IMR-90 (cell line): Measurements from ENCODE around the gene HDAC10. TPM values are rescaled to one million over a fixed set of nuclear protein-coding genes. Genes with fewer than 3 reads are reported as not detected.
"Not testable (repeated sequence)": the region's sequence is repeated elsewhere in the genome, so short reads cannot be mapped to it uniquely, and the experiment has no call there.

Experiments used
- ATAC-seq: fragments of 200-7000 bp; cut with Tn5 transposase; 2 replicates; pipeline ENCODE4 v1.9.1; 2020; ENCODE audit warnings: low read depth, mild to moderate bottlenecking, moderate library complexity
- BruUV-seq: library from RNA; stranded (reverse); fragments of 400-500 nt; replicated peaks from 2 replicates; lab custom pipeline; 2021; lab: Mats Ljungman, UMichigan
- CTCF ChIA-PET: fragments of 300-600 bp; formaldehyde crosslinking; extraction: SDS; loops from one replicate; lab custom pipeline; 2021; ENCODE audit warnings: antibody characterized with exemption; lab: Yijun Ruan, JAX
- POLR2A ChIA-PET: fragments of 300-600 bp; sonication (Branson Sonifier 250); formaldehyde crosslinking; loops from one replicate; lab custom pipeline; 2022; ENCODE audit warnings: antibody characterized with exemption; ENCODE audit not compliant: unreplicated experiment; lab: Charles Lee
- DNase-seq: peaks from one replicate; pipeline ENCODE4 v3.0.0; 2013
- H2AFZ ChIP-seq: replicated peaks from 2 replicates; pipeline ENCODE3; 2013; ENCODE audit warnings: low read length, mild to moderate bottlenecking; ENCODE audit not compliant: poor library complexity
- H2AK5ac ChIP-seq: 2 replicates; pipeline ENCODE4 v1.6.1; 2013; ENCODE audit warnings: low read depth, low read length, inconsistent platforms
- H2AK9ac ChIP-seq: replicated peaks from 2 replicates; pipeline ENCODE3; 2013; ENCODE audit warnings: mild to moderate bottlenecking, low read depth, low read length, moderate library complexity; ENCODE audit not compliant: poor library complexity
- H2BK120ac ChIP-seq: 2 replicates; pipeline ENCODE4 v1.6.1; 2013; ENCODE audit warnings: low read depth, low read length, inconsistent platforms
- H2BK15ac ChIP-seq: 3 replicates; pipeline ENCODE4 v1.6.1; 2013; ENCODE audit warnings: low read depth, low read length, inconsistent platforms
- H2BK20ac ChIP-seq: 2 replicates; pipeline ENCODE4 v1.6.1; 2013; ENCODE audit warnings: low read depth, mild to moderate bottlenecking, inconsistent platforms, low read length, moderate library complexity
- H2BK5ac ChIP-seq: 2 replicates; pipeline ENCODE4 v1.6.1; 2013; ENCODE audit warnings: mild to moderate bottlenecking, low read depth, low read length, inconsistent platforms; ENCODE audit not compliant: poor library complexity, severe bottlenecking
- H3K14ac ChIP-seq: replicated peaks from 2 replicates; pipeline ENCODE4 v1.6.1; 2013; ENCODE audit warnings: low read depth, low read length, inconsistent platforms
- H3K18ac ChIP-seq: 2 replicates; pipeline ENCODE4 v1.6.1; 2013; ENCODE audit warnings: low read depth, low read length, control low read depth
- H3K23ac ChIP-seq: 2 replicates; pipeline ENCODE4 v1.6.1; 2013; ENCODE audit warnings: low read depth, low read length, inconsistent platforms
- H3K27ac ChIP-seq: 2 replicates; pipeline ENCODE4 v1.5.1; 2013; ENCODE audit warnings: mild to moderate bottlenecking, control low read depth, low read length; ENCODE audit not compliant: insufficient read depth
- H3K27me3 ChIP-seq: 2 replicates; pipeline ENCODE4 v1.6.1; 2013; ENCODE audit warnings: low read length; ENCODE audit not compliant: control insufficient read depth, insufficient read depth
- H3K36me3 ChIP-seq: 2 replicates; pipeline ENCODE4 v1.6.1; 2013; ENCODE audit warnings: low read length, mixed read lengths; ENCODE audit not compliant: control insufficient read depth, insufficient read depth
- H3K4ac ChIP-seq: 2 replicates; pipeline ENCODE4 v1.6.1; 2013; ENCODE audit warnings: low read depth, low read length, inconsistent platforms
- H3K4me1 ChIP-seq: 2 replicates; pipeline ENCODE4 v1.6.1; 2013; ENCODE audit warnings: low read length, mixed read lengths; ENCODE audit not compliant: control insufficient read depth, insufficient read depth
- H3K4me2 ChIP-seq: 2 replicates; pipeline ENCODE4 v1.6.1; 2013; ENCODE audit warnings: low read depth, mild to moderate bottlenecking, control low read depth, low read length, moderate library complexity
- H3K4me3 ChIP-seq: 2 replicates; pipeline ENCODE4 v1.5.1; 2013; ENCODE audit warnings: low read depth, mild to moderate bottlenecking, control low read depth, low read length, moderate library complexity; ENCODE audit not compliant: insufficient read depth
- H3K56ac ChIP-seq: 2 replicates; pipeline ENCODE4 v1.6.1; 2013; ENCODE audit warnings: low read length, inconsistent platforms; ENCODE audit not compliant: insufficient read depth; ENCODE audit errors: extremely low read depth
- H3K79me1 ChIP-seq, 2 experiments: 2 replicates each; pipeline ENCODE4 v1.6.1; 2013; ENCODE audit warnings: low read length in 2 of 2, inconsistent platforms in 1 of 2, low read depth in 1 of 2
- H3K9ac ChIP-seq: 2 replicates; pipeline ENCODE4 v1.6.1; 2013; ENCODE audit warnings: low read depth, low read length, control low read depth
- H3K9me1 ChIP-seq: 2 replicates; pipeline ENCODE4 v1.6.1; 2013; ENCODE audit warnings: low read length, inconsistent platforms; ENCODE audit not compliant: insufficient read depth
- H3K9me3 ChIP-seq: 2 replicates; pipeline ENCODE4 v1.6.1; 2013; ENCODE audit warnings: low read length; ENCODE audit not compliant: control insufficient read depth, insufficient read depth
- H4K20me1 ChIP-seq: 2 replicates; pipeline ENCODE4 v1.6.1; 2013; ENCODE audit warnings: low read length, inconsistent platforms; ENCODE audit not compliant: insufficient read depth
- H4K5ac ChIP-seq: 2 replicates; pipeline ENCODE4 v1.6.1; 2013; ENCODE audit warnings: mild to moderate bottlenecking, low read depth, low read length, control low read depth
- H4K8ac ChIP-seq, 2 experiments: 2 replicates each; pipeline ENCODE4 v1.6.1; 2013; ENCODE audit warnings: low read depth in 2 of 2, low read length in 2 of 2, control low read depth in 1 of 2, inconsistent platforms in 1 of 2
- H4K91ac ChIP-seq: 2 replicates; pipeline ENCODE4 v1.6.1; 2013; ENCODE audit warnings: low read depth, low read length, inconsistent platforms; ENCODE audit not compliant: insufficient read depth
- WGBS, 2 experiments: methylation state at CpG; one replicate each; pipeline versions ENCODE4 v1.1.5 to v1.1.7; 2013; ENCODE audit warnings: missing lambda C conversion rate in 2 of 2; ENCODE audit not compliant: insufficient read length in 1 of 2; ENCODE audit errors: extremely low coverage in 2 of 2; 5-methylcytosine and 5-hydroxymethylcytosine counted together
- dilution Hi-C: fragments of 300-500 bp; cut with HindIII; formaldehyde crosslinking; loops from one replicate; pipeline ENCODE4 v1.14.3; 2018; ENCODE audit warnings: low sequenced_read_pairs; ENCODE audit not compliant: unreplicated experiment
- in situ Hi-C: fragments of 300-500 bp; cut with MboI; formaldehyde crosslinking; loops from 3 replicates; pipeline ENCODE4 v1.14.3; 2019; ENCODE audit warnings: low sequenced_read_pairs, inconsistent platforms, mixed read lengths
- intact Hi-C: fragments of 100-400 bp; cut with micrococcal nuclease; formaldehyde crosslinking; loops from 2 replicates; pipeline ENCODE4 v1.10.0; 2022
- polyA plus RNA-seq, 3 experiments: library from polyadenylated mRNA; depleted of rRNA; stranded (reverse); fragments of >200 nt; gene quantifications; 2 replicates each; pipeline ENCODE4 v1.2.3, GENCODE V29; 2012; ENCODE audit warnings: low replicate concordance in 1 of 3
- total RNA-seq: library from RNA; depleted of rRNA; stranded (reverse); fragments of >200 nt; gene quantifications from 2 replicates; pipeline ENCODE4 v1.2.3, GENCODE V29; 2012

The HDAC10 gene
- total and polyA plus RNA-seq, 2 of the 4 experiments (the other 2 are of a cell fraction), result 3.9 to 35.7 TPM

DNA sequence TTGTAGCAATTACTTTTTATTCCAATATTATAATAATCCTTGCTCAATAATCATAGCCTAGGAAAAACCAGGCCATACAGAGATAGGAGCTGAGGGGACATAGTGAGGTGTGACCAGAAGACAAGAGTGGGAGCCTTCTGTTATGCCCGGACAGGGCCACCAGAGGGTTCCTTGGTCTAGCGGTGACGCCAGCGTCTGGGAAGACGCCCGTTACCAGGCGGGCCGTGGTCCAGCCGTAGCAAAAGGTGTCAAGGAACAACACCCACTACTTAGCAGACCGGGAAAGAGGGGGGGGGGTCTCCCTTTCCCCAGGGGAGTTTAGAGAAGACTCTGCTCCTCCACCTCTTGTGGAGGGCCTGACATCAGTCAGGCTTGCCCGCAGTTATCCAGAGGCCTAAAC is 22.3 kb upstream of the HDAC10 start:
- H3K14ac ChIP-seq, CTCF ChIA-PET, H3K4me2 ChIP-seq, DNase-seq, H4K5ac ChIP-seq, H3K9me3 ChIP-seq, H2BK5ac ChIP-seq, H3K56ac ChIP-seq, H4K8ac ChIP-seq, H2AK5ac ChIP-seq, H3K27ac ChIP-seq, H3K23ac ChIP-seq, H3K4ac ChIP-seq, H3K9me1 ChIP-seq, H2BK15ac ChIP-seq, H2BK20ac ChIP-seq, H3K27me3 ChIP-seq, H2AFZ ChIP-seq, H2BK120ac ChIP-seq, H3K9ac ChIP-seq, H3K18ac ChIP-seq, H4K91ac ChIP-seq, H2AK9ac ChIP-seq, H3K4me3 ChIP-seq, BruUV-seq, dilution Hi-C loops, ATAC-seq, POLR2A ChIA-PET: not testable (repeated sequence)
- WGBS, 2 experiments, result no CpG with 5 or more reads among the region's 11 CpGs
- Histone ChIP-seq H3K4me1 (peaks cover 11% of the 10 kb centered on the region), H3K79me1 (peaks cover 0 to 16% of the 10 kb centered on the region in 2 experiments; a peak in 1 of 4 replicates), H3K36me3 (peaks cover 42% of the 10 kb centered on the region), H4K20me1 (peaks cover 46% of the 10 kb centered on the region)
- intact Hi-C loops (loop anchor here (5.0 kb wide), 1 partner anchor 34 kb away; the partner anchor contains the start of gene PLXNB2), in situ Hi-C loops (loop anchor here (10.0 kb wide), 1 partner anchor 51 kb away; the partner anchor contains the start of gene DENND6B)
